Measurements from ENCODE around the gene CCDC33. TPM values are rescaled to one million over a fixed set of nuclear protein-coding genes. Genes with fewer than 3 reads are reported as not detected.

The CCDC33 gene
- total RNA-seq, 1 experiment from 2014 or later: 0.15 TPM

GRCh38 chr15:74335396-74335795 is 99.3 kb downstream of the CCDC33 start:
- ATAC-seq: no peak

More at GRCh38 chr15:74335396-74335795, 99.3 kb downstream of the CCDC33 start:
- Histone ChIP-seq H3K27me3 (ENCODE audit: insufficient read depth, low read length) (no peaks in the 10 kb centered on the region), H3K4me3 (replicated peaks in 1 of 2; ENCODE audit: low read depth in 1 of 2, low read length in 2 of 2) (no peak overlapping the region), H3K4me2 (ENCODE audit: low read length) (no peak overlapping the region), H3K36me3 (ENCODE audit: control insufficient read depth in 1 of 2, insufficient read depth in 2 of 2, low read length in 2 of 2) (no peaks in the 10 kb centered on the region), H3K9me2 (ENCODE audit: insufficient read depth) (no peaks in the 10 kb centered on the region), H3K4me1 (ENCODE audit: control insufficient read depth in 1 of 2, insufficient read depth in 2 of 2, low read length in 2 of 2) (no peaks in the 10 kb centered on the region), H3K9me3 (ENCODE audit: control insufficient read depth in 1 of 2, insufficient read depth in 1 of 2, low read depth in 1 of 2, low read length in 2 of 2) (no peaks in the 10 kb centered on the region), H3K27ac (ENCODE audit: low read depth, low read length) (no peak overlapping the region), H3K9ac (ENCODE audit: low read length) (no peak overlapping the region), H4K20me1 (ENCODE audit: insufficient read depth) (no peaks in the 10 kb centered on the region), H3K79me2 (ENCODE audit: insufficient read depth, low read length) (no peaks in the 10 kb centered on the region), H2AFZ (ENCODE audit: low read depth, low read length, poor library complexity, severe bottlenecking) (no peak overlapping the region)
- POLR2A ChIA-PET: no interaction called here
- intact Hi-C loops (cut with micrococcal nuclease): no loop called here
- RAD21 ChIA-PET (ENCODE audit: low non-redundant PET in 1 of 2, low total read pairs in 2 of 2, uncharacterized antibody in 2 of 2, unreplicated experiment in 2 of 2): no interaction called here
- no TSS peak for BruUV-seq (replicated peaks)
- CTCF ChIA-PET: interaction anchor here (1.3 kb wide), 1 partner anchor 13 kb away, joined by 3 read pairs; no protein-coding TSS in a partner anchor
- TF ChIP-seq FOSL1 (IDR thresholded peaks at IDR 0.05; ENCODE audit: low read depth) (no peak), CBX3 (IDR thresholded peaks at IDR 0.05; ENCODE audit: low read depth) (no peak), ZBTB33 (IDR thresholded peaks at IDR 0.05; ENCODE audit: extremely low read depth, insufficient replicate concordance, low read length) (no peak), ZNF274 (IDR thresholded peaks at IDR 0.05; ENCODE audit: low read depth, low read length) (no peak), EZH2phosphoT487 (IDR thresholded peaks at IDR 0.05; ENCODE audit: borderline replicate concordance) (no peak), ELF1 (IDR thresholded peaks at IDR 0.05; ENCODE audit: borderline replicate concordance, low read depth) (no peak), EZH2 (IDR thresholded peaks at IDR 0.05) (no peak), SIN3A (IDR thresholded peaks at IDR 0.05; ENCODE audit: low read depth) (no peak), MAX (IDR thresholded peaks at IDR 0.05) (no peak), CEBPB (IDR thresholded peaks at IDR 0.05; ENCODE audit: low read depth) (no peak), SRF (IDR thresholded peaks at IDR 0.05; ENCODE audit: low read depth) (no peak), SP1 (IDR thresholded peaks at IDR 0.05; ENCODE audit: low read depth) (no peak), RAD21 (IDR thresholded peaks at IDR 0.05; ENCODE audit: low read depth) (no peak), YY1 (IDR thresholded peaks at IDR 0.05; ENCODE audit: extremely low read depth, insufficient replicate concordance, low read depth, low read length) (no peak)
- TF ChIP-seq, protein P1, sequence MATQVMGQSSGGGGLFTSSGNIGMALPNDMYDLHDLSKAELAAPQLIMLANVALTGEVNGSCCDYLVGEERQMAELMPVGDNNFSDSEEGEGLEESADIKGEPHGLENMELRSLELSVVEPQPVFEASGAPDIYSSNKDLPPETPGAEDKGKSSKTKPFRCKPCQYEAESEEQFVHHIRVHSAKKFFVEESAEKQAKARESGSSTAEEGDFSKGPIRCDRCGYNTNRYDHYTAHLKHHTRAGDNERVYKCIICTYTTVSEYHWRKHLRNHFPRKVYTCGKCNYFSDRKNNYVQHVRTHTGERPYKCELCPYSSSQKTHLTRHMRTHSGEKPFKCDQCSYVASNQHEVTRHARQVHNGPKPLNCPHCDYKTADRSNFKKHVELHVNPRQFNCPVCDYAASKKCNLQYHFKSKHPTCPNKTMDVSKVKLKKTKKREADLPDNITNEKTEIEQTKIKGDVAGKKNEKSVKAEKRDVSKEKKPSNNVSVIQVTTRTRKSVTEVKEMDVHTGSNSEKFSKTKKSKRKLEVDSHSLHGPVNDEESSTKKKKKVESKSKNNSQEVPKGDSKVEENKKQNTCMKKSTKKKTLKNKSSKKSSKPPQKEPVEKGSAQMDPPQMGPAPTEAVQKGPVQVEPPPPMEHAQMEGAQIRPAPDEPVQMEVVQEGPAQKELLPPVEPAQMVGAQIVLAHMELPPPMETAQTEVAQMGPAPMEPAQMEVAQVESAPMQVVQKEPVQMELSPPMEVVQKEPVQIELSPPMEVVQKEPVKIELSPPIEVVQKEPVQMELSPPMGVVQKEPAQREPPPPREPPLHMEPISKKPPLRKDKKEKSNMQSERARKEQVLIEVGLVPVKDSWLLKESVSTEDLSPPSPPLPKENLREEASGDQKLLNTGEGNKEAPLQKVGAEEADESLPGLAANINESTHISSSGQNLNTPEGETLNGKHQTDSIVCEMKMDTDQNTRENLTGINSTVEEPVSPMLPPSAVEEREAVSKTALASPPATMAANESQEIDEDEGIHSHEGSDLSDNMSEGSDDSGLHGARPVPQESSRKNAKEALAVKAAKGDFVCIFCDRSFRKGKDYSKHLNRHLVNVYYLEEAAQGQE (IDR thresholded peaks at IDR 0.05; ENCODE audit: low read depth): no peak
- DNase-seq (ENCODE audit: low read depth, low spot score): no peak

Data from HCT116 (cell line).